Lower leg skin (tissue), 3 donors: Measurements from ENCODE around the gene EPSTI1.

Experiments
- CTCF ChIP-seq, 3 donors: fragments of 450-650 bp; IDR thresholded peaks; one replicate each; pipeline ENCODE4 v1.5.1; 2016; ENCODE audit warnings: antibody characterized with exemption in 3 of 3, mild to moderate bottlenecking in 3 of 3, moderate library complexity in 2 of 3
- POLR2A ChIP-seq, 2 donors: fragments of 450-650 bp; IDR thresholded peaks; one replicate each; pipeline ENCODE4 v1.6.1; 2016 to 2017; ENCODE audit warnings: antibody characterized with exemption in 2 of 2, mild to moderate bottlenecking in 1 of 2, moderate library complexity in 1 of 2

GRCh38 chr13:43008596-43008995, 16.6 kb upstream of the EPSTI1 start:
- TF ChIP-seq CTCF (IDR thresholded peaks at IDR 0.05) (no peak), POLR2A (IDR thresholded peaks at IDR 0.05) (no peak)
